Measurements from ENCODE around the gene LIX1L.
"Not testable (repeated sequence)": the region's sequence is repeated elsewhere in the genome, so short reads cannot be mapped to it uniquely, and the experiment has no call there.

The LIX1L gene

GRCh38 chr1:145936247-145936646 is 21.6 kb downstream of the LIX1L start:
- no peak for DNase-seq (ENCODE audit: low spot score)

GRCh38 chr1:145935708-145936107 is 22.1 kb downstream of the LIX1L start:
- no peak for DNase-seq (ENCODE audit: low spot score)

GRCh38 chr1:145932522-145933009 is 25.3 kb downstream of the LIX1L start:
- DNase-seq (ENCODE audit: low spot score): not testable (repeated sequence)

- no peak for DNase-seq (ENCODE audit: low spot score)
Measured at GRCh38 chr1:145927916-145928643, 29.7 kb downstream of the LIX1L start.

GRCh38 chr1:145927063-145927886 is 30.5 kb downstream of the LIX1L start, which contains the start of gene RBM8A:
Gene RBM8A, minus strand, starts transcription at chr1:145927484. Its CDS starts 58 bp downstream, at chr1:145927426.
- peak; percentile 94 for DNase-seq (ENCODE audit: low spot score)

- DNase-seq (ENCODE audit: low spot score): no peak
Measured at GRCh38 chr1:145926686-145927062, 31.1 kb downstream of the LIX1L start.

- no peak for DNase-seq (ENCODE audit: low spot score)
Measured at GRCh38 chr1:145922266-145922665, 35.6 kb downstream of the LIX1L start.

- DNase-seq (ENCODE audit: low spot score): not testable (repeated sequence)
Measured at GRCh38 chr1:145920297-145920696, 37.5 kb downstream of the LIX1L start.

GRCh38 chr1:145918992-145919939 is 38.6 kb downstream of the LIX1L start:
- DNase-seq (ENCODE audit: low spot score): peak; percentile 77

GRCh38 chr1:145918144-145918991 is 39.4 kb downstream of the LIX1L start, which contains the start of gene PEX11B:
Gene PEX11B, minus strand, starts transcription at chr1:145918717. Its CDS starts 29 bp downstream, at chr1:145918688.
- peak; percentile 92 for DNase-seq (ENCODE audit: low spot score)

GRCh38 chr1:145917595-145917994 is 40.2 kb downstream of the LIX1L start:
- no peak for DNase-seq (ENCODE audit: low spot score)

GRCh38 chr1:145916745-145917144 is 41.1 kb downstream of the LIX1L start:
- DNase-seq (ENCODE audit: low spot score): no peak

- DNase-seq (ENCODE audit: low spot score): no peak
Measured at GRCh38 chr1:145912128-145912641, 45.6 kb downstream of the LIX1L start.

- peak; percentile 42 for DNase-seq (ENCODE audit: low spot score)
Measured at GRCh38 chr1:145908653-145909052, 49.2 kb downstream of the LIX1L start.

GRCh38 chr1:145906954-145907753 is 50.7 kb downstream of the LIX1L start:
- DNase-seq (ENCODE audit: low spot score): no peak

GRCh38 chr1:145901312-145902021 is 56.4 kb downstream of the LIX1L start:
- DNase-seq (ENCODE audit: low spot score): no peak

- no peak for DNase-seq (ENCODE audit: low spot score)
Measured at GRCh38 chr1:145898756-145899155, 59.1 kb downstream of the LIX1L start.

GRCh38 chr1:145897969-145898368 is 59.8 kb downstream of the LIX1L start:
- no peak for DNase-seq (ENCODE audit: low spot score)

GRCh38 chr1:145895471-145895870 is 62.3 kb downstream of the LIX1L start:
- DNase-seq (ENCODE audit: low spot score): no peak
